GM12874 (cell line): ENCODE data around the gene DLG3.

Source experiments
- CTCF ChIP-seq: IDR thresholded peaks from 2 replicates; pipeline ENCODE4 v1.5.1; 2011; ENCODE audit warnings: low read depth, mild to moderate bottlenecking, control low read depth, low read length, moderate library complexity; ENCODE audit not compliant: insufficient read depth

Gene DLG3

GRCh38 chrX:70439016-70439415 lies 5.6 kb upstream of the DLG3 start:
- no peak for TF ChIP-seq CTCF

GRCh38 chrX:70442224-70442623 lies 2.4 kb upstream of the DLG3 start:
- TF ChIP-seq CTCF: no peak

GRCh38 chrX:70444946-70445656 lies 466 bp downstream of the DLG3 start:
- no peak for TF ChIP-seq CTCF

GRCh38 chrX:70445951-70446350 lies 1.3 kb downstream of the DLG3 start:
- TF ChIP-seq CTCF: no peak

GRCh38 chrX:70446380-70447350 lies 2.0 kb downstream of the DLG3 start:
- TF ChIP-seq CTCF: no peak

- no peak for TF ChIP-seq CTCF
Measured at GRCh38 chrX:70449457-70449966, 4.9 kb downstream of the DLG3 start.

- TF ChIP-seq CTCF: peak; percentile 69
Measured at GRCh38 chrX:70452143-70452733, 7.6 kb downstream of the DLG3 start.
